Measurements from ENCODE around the gene GPR156. TPM values are rescaled to one million over a fixed set of nuclear protein-coding genes. Genes with fewer than 3 reads are reported as not detected.

GPR156 gene
- total RNA-seq, 1 experiment from 2014 or later, result 0.15 TPM

DNA sequence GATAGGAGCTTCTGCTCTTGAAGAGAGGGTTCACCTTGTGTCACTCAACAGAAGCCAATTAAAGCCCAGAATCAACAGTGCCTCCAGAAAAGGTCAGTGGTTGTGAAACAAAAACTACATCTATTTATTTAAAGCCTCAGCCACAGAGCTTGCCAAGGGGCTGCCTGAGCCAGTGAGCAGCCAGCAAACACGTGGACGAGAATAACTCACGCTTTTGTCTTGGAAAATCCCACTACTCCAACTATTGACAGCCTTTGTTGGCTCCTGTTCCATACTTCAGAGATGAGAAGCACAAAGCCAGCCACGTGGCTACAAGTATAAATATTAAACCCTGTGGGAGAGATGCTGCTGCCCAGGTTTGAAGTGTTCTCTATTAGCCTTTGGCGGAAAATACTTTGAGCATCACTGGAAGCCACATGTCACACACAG lies 10.3 kb downstream of the GPR156 start:
- Histone ChIP-seq H2AFZ (ENCODE audit: low read depth, low read length, poor library complexity, severe bottlenecking) (no peak overlapping the region), H3K9ac (ENCODE audit: low read length) (no peak overlapping the region), H3K4me2 (ENCODE audit: low read length) (no peak overlapping the region), H3K9me2 (ENCODE audit: insufficient read depth) (no peaks in the 10 kb centered on the region), H3K4me1 (ENCODE audit: control insufficient read depth in 1 of 2, insufficient read depth in 2 of 2, low read length in 2 of 2) (no peaks in the 10 kb centered on the region), H3K36me3 (ENCODE audit: control insufficient read depth in 1 of 2, insufficient read depth in 2 of 2, low read length in 2 of 2) (no peaks in the 10 kb centered on the region), H3K27ac (ENCODE audit: low read depth, low read length) (no peak overlapping the region), H3K9me3 (ENCODE audit: control insufficient read depth in 1 of 2, insufficient read depth in 1 of 2, low read depth in 1 of 2, low read length in 2 of 2) (no peaks in the 10 kb centered on the region), H3K27me3 (ENCODE audit: insufficient read depth, low read length) (no peaks in the 10 kb centered on the region), H3K4me3 (replicated peaks in 1 of 2; ENCODE audit: low read depth in 1 of 2, low read length in 2 of 2) (no peak overlapping the region), H3K79me2 (ENCODE audit: insufficient read depth, low read length) (no peaks in the 10 kb centered on the region), H4K20me1 (ENCODE audit: insufficient read depth) (no peaks in the 10 kb centered on the region)
- BruUV-seq (replicated peaks), result no TSS peak
- RAD21 ChIA-PET (ENCODE audit: low non-redundant PET in 1 of 2, low total read pairs in 2 of 2, uncharacterized antibody in 2 of 2, unreplicated experiment in 2 of 2), result no interaction called here
- CTCF ChIA-PET, result no interaction called here
- DNase-seq (ENCODE audit: low read depth, low spot score), result no peak
- ATAC-seq, result no peak
- TF ChIP-seq ELF1 (IDR thresholded peaks at IDR 0.05; ENCODE audit: borderline replicate concordance, low read depth), result no peak
- TF ChIP-seq EGR1 (IDR thresholded peaks at IDR 0.05; ENCODE audit: low read depth), result no peak
- no peak for TF ChIP-seq ZNF274 (IDR thresholded peaks at IDR 0.05; ENCODE audit: low read depth, low read length)
- no peak for TF ChIP-seq SIN3A (IDR thresholded peaks at IDR 0.05; ENCODE audit: low read depth)
- no peak for TF ChIP-seq POLR2A (IDR thresholded peaks at IDR 0.05; ENCODE audit: borderline replicate concordance, extremely low read depth, insufficient read depth, insufficient read length)
- no peak for TF ChIP-seq EZH2 (IDR thresholded peaks at IDR 0.05)
- no peak for TF ChIP-seq YY1 (IDR thresholded peaks at IDR 0.05; ENCODE audit: extremely low read depth, insufficient replicate concordance, low read depth, low read length)
- intact Hi-C loops (cut with micrococcal nuclease), result no loop called here
- POLR2A ChIA-PET, result no interaction called here

GRCh38 chr3:120272286-120272685 lies 12.7 kb downstream of the GPR156 start:
- no peak overlapping the region for H3K9ac ChIP-seq (ENCODE audit: low read length)
- H3K9me3 ChIP-seq (ENCODE audit: control insufficient read depth in 1 of 2, insufficient read depth in 1 of 2, low read depth in 1 of 2, low read length in 2 of 2), result no peaks in the 10 kb centered on the region
- no peak overlapping the region for H2AFZ ChIP-seq (ENCODE audit: low read depth, low read length, poor library complexity, severe bottlenecking)
- no peak overlapping the region for H3K4me2 ChIP-seq (ENCODE audit: low read length)
- DNase-seq (ENCODE audit: low read depth, low spot score), result no peak
- H3K79me2 ChIP-seq (ENCODE audit: insufficient read depth, low read length), result no peaks in the 10 kb centered on the region
- no peak overlapping the region for H3K27ac ChIP-seq (ENCODE audit: low read depth, low read length)
- H3K4me1 ChIP-seq (ENCODE audit: control insufficient read depth in 1 of 2, insufficient read depth in 2 of 2, low read length in 2 of 2), result no peaks in the 10 kb centered on the region
- CTCF ChIA-PET, result no interaction called here
- POLR2A ChIA-PET, result no interaction called here
- RAD21 ChIA-PET (ENCODE audit: low non-redundant PET in 1 of 2, low total read pairs in 2 of 2, uncharacterized antibody in 2 of 2, unreplicated experiment in 2 of 2), result no interaction called here
- intact Hi-C loops (cut with micrococcal nuclease), result no loop called here
- H3K36me3 ChIP-seq (ENCODE audit: control insufficient read depth in 1 of 2, insufficient read depth in 2 of 2, low read length in 2 of 2), result no peaks in the 10 kb centered on the region
- no peaks in the 10 kb centered on the region for H3K27me3 ChIP-seq (ENCODE audit: insufficient read depth, low read length)
- H4K20me1 ChIP-seq (ENCODE audit: insufficient read depth), result no peaks in the 10 kb centered on the region
- no peak for ATAC-seq
- no peak overlapping the region for H3K4me3 ChIP-seq (replicated peaks in 1 of 2; ENCODE audit: low read depth in 1 of 2, low read length in 2 of 2)
- H3K9me2 ChIP-seq (ENCODE audit: insufficient read depth), result no peaks in the 10 kb centered on the region
- no TSS peak for BruUV-seq (replicated peaks)
- TF ChIP-seq ELF1 (IDR thresholded peaks at IDR 0.05; ENCODE audit: borderline replicate concordance, low read depth) (no peak), YY1 (IDR thresholded peaks at IDR 0.05; ENCODE audit: extremely low read depth, insufficient replicate concordance, low read depth, low read length) (no peak), ZNF274 (IDR thresholded peaks at IDR 0.05; ENCODE audit: low read depth, low read length) (no peak), ZBTB33 (IDR thresholded peaks at IDR 0.05; ENCODE audit: extremely low read depth, insufficient replicate concordance, low read length) (no peak), ZFX (IDR thresholded peaks at IDR 0.05) (no peak), CBX3 (IDR thresholded peaks at IDR 0.05; ENCODE audit: low read depth) (no peak), EZH2 (IDR thresholded peaks at IDR 0.05) (no peak), SP1 (IDR thresholded peaks at IDR 0.05; ENCODE audit: low read depth) (no peak)
- TF ChIP-seq, protein P1, sequence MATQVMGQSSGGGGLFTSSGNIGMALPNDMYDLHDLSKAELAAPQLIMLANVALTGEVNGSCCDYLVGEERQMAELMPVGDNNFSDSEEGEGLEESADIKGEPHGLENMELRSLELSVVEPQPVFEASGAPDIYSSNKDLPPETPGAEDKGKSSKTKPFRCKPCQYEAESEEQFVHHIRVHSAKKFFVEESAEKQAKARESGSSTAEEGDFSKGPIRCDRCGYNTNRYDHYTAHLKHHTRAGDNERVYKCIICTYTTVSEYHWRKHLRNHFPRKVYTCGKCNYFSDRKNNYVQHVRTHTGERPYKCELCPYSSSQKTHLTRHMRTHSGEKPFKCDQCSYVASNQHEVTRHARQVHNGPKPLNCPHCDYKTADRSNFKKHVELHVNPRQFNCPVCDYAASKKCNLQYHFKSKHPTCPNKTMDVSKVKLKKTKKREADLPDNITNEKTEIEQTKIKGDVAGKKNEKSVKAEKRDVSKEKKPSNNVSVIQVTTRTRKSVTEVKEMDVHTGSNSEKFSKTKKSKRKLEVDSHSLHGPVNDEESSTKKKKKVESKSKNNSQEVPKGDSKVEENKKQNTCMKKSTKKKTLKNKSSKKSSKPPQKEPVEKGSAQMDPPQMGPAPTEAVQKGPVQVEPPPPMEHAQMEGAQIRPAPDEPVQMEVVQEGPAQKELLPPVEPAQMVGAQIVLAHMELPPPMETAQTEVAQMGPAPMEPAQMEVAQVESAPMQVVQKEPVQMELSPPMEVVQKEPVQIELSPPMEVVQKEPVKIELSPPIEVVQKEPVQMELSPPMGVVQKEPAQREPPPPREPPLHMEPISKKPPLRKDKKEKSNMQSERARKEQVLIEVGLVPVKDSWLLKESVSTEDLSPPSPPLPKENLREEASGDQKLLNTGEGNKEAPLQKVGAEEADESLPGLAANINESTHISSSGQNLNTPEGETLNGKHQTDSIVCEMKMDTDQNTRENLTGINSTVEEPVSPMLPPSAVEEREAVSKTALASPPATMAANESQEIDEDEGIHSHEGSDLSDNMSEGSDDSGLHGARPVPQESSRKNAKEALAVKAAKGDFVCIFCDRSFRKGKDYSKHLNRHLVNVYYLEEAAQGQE (IDR thresholded peaks at IDR 0.05; ENCODE audit: low read depth), result no peak
- TF ChIP-seq, protein P2, sequence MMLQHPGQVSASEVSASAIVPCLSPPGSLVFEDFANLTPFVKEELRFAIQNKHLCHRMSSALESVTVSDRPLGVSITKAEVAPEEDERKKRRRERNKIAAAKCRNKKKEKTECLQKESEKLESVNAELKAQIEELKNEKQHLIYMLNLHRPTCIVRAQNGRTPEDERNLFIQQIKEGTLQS (IDR thresholded peaks at IDR 0.05), result no peak
